ENCODE measurements around the gene PRKCH. TPM values are rescaled to one million over a fixed set of nuclear protein-coding genes. Genes with fewer than 3 reads are reported as not detected.

Gene PRKCH
- total RNA-seq, 1 donor from 2014 or later, result 34.4 TPM

DNA sequence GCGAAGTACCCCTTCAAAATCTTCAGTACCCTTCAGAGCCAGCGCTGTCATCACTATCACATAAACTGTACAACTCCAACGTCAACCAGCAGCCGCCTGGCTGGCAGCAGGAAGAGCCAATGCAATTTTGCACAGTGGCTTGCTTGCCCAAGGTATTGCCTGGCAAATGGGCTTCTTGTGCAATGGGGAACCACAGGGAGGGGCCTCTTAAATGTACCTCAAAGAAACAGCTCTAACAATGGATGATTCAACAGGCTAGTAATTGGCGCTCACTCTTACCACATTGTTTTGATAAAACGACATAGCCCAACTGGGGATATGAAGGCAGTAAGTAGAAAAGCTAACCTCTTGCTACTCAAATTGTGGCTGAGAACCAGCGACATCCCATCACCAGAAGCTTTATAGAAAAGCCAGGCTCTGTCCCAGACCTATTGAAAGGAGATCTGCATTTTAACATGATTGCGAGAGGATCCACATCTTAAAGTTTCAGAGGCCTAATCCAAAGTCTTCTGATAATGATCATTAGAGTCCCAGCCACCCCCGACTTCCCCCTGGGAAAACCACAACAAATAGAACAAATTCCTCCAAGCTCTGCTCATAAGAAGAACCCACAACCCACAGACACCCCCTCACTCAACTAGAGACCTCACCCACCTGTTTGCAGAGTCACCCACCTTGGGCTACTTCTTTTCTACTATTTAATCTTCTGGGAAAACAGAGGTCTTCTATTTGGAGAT, 248.6 kb downstream of the PRKCH start:
- no peak for DNase-seq

DNA sequence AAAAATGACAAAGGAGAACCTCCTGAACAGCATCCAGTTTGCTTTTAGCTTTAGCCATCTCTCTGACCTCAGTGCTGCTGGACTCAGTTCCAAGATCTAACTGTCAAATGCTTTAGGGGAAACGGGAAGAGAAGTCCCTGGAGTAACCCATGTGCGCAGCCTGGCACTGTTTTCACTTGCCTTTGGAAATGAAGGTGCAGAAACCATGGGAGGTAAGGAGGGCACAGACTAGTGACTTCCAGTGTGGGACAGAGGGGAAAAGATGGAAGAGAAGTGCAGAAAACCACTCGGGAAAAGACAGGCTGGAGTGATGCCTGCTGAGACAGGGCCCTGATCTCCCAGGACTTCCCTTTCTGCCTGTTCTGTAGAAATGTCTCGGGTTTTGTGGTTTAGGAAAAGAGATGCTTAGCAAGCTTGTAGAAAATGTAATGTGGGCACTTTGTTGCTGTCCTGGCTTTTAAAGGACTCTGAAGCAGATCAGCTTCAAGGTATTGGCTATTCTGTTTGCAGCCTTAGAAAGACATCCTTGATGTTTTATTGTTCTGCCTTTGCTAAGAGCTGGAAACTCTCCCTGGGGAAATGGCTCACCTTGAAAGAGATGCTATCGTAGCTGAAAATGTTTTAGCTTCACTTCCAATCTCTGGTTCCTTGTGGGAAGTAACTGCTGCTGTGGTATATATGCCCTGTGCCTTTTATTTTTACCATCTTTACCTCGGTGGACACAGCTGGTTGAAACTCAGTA, 249.3 kb downstream of the PRKCH start:
- DNase-seq, result no peak

DNA sequence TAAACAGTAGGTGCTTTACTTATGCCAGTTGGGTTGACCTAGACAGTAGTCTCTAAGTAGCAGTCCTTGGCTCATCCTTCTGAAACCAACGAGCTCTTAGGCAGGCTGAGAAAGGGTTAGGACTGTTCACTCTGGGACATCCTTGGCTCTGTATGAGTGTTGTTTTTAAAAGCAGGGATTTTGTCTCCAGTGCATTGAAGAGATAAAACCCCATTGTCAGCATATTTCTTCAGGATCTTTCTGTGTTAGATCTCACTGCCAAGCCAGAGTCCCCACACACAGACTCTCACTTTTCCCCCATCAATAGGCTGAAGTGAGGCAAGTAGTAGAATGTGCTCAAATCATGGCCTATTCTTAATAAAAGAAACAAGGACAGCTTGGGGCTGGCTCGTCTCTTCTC, 250.5 kb downstream of the PRKCH start:
- no peak for DNase-seq

DNA sequence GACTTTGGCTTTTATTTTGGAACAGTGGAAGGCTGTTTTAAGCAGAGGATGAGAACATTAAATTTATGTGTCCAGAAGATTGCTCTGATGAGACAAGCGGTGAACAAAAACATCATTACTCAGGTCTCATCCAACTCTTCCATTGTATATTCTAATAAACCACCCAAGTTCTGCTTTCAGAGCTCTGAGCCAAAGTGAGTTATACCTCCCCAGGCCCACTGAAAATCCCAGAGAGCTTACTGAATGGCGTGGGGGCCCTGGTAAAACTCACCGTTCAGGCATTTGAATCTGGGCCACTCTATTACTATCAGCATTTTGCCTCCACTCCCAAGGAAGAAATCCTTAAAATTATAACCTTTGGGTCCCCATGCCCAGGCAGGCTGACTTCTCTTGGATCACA, 251.9 kb downstream of the PRKCH start:
- DNase-seq, result peak; percentile 32

DNA sequence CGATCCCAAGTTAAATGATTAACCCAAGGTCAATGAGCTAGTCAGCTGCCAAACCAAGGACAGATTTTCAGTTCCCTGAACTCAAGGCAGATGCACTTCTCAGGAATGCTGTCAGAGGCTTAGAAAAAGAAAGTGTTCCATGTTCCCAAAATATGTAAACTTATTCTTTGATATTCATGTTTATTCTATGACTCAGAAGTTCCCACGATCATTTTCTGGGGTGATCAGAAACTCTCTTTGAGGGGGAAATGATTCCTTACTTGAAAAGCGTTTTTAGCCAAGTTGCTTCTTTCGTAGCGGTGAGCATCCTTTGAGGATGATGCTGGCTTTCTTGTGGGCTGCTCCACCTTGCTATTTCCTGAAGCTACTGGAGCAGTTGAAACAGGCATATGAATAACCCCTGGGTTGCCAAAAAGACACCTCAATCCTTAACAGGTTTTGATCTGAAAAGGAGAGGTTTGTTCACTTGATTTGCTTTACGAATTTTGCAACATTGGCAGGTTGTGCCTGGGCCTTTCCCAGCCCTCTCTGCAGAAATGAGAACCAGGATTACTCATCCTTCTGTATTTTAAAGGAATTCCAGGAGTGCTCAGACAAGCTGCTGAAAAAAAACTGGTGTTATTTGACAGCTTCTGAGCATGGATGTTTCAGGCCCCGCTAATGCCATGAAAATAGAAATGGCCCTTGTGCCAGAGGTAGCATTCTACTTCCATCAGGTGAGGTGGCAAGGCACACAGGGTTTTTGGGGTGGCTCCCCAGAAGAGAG, 252.6 kb downstream of the PRKCH start:
- DNase-seq, result peak; percentile 45

DNA sequence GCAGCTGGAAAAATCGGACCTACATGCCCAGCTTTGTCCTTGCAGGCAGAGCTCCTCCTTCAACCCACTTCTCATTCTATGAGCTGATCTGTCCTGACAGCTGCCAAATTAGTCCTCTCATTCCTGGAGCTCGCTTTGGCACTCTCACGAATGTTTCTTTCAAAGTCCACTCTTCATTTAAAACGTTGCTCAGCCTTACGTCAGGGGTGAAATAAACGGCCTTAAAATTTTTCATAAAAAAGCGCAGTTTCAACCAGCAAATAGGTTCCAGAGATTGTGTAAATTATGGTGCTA, 253.1 kb downstream of the PRKCH start:
- DNase-seq, result peak; percentile 37

DNA sequence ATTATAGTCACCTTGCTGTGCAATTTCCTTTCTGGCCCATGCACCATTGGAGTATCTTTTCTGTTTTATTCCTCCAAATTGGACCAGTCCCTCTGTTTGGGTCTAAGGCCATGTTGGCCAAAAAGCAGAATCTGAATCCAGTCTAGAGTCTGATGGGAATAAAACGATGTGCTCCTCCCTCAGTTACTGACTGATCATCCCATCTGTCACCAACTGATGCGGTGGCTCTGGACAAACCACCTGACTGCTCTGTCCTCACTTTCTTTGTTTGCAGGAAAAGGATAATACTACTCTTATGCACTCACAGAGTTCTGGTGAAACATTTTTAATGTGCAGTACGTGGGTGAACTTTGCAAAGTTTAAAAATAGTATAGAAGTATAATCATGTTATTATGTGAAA, 253.7 kb downstream of the PRKCH start:
- no peak for DNase-seq

DNA sequence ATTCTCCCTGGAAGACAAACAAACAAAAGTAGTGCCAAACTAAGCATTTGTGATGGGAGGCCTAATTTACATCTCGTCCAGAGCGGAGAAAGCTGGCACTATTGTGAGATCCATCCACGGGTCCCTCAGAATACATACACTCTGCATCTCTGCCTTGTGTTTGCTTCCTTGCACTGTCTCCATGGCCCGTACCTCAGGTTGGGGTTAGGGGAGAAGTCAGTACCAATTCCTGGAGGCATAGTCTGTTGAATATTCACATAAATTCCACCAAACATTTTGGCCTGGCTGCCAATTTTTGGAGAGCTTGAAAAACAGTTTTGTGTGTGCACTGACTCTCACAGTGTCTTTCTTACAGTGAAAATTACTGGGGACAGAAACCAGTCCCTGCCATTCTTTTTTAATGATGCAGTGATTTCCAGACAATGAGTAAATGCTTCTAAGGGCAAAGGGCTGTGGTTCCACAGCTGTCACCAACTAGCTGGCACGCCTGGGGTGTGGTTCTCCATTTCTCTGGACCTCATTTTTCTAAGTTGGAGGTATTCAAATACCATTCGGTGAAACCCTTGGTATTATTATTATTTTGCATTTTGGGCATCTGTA, 254.3 kb downstream of the PRKCH start:
- no peak for DNase-seq

DNA sequence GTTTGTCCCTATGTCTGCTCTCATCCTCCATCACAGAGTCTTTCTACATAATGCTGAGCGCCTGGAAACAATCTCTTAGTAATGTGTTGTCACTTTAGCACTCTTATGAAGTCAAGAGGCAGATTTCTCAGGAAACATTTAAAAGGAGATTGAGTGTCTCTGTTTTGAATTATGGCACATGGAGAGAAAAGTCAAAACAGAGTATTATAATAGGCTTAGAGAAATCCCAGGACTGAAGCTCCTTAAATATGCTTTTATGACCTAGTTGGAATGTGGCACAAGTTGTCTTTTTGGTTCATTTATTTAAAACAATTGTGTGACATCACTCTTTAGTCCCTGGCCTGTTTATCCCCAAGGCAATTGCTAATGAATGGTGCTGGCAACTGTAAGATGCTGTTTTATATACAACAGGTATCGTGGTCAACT, 256.1 kb downstream of the PRKCH start:
- DNase-seq, result peak; percentile 66

DNA sequence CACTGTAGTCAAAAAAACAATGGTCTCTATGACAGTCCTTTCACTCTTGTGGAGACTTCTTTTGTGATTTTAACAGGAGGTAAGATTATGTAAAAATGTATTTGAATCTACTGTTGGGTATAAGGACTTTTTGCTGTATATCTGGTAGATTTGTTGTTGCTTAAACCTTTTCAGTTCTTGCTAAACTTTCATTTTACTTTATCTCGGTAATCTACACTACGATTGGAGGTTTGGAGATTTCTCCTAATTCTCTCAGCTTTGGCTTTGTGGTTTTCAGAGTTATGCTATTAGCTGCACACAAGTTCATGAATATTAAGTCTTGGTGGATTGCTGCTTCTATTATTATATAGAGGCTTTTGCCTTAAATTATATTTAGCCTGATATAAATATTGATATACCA, 257.4 kb downstream of the PRKCH start:
- DNase-seq, result no peak

DNA sequence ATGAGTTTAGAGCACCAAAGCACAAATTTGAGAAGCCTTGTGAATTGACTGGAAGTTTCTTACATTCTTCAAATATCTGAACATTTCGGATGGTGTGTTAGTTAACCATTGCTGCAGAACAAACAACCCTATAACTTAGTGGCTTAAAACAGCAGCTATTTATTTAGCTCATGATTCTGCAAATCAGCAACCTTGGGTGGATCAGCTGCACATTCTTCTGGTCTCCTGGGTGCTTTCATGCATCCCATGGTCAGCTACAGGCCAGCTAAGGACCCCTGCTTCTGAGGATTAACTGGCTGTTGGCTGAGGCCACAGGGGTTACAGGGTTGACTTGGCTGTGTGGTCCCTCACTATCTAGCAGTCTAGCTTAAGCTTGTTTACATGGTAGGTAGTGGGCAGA, 260.0 kb downstream of the PRKCH start:
- DNase-seq, result no peak

DNA sequence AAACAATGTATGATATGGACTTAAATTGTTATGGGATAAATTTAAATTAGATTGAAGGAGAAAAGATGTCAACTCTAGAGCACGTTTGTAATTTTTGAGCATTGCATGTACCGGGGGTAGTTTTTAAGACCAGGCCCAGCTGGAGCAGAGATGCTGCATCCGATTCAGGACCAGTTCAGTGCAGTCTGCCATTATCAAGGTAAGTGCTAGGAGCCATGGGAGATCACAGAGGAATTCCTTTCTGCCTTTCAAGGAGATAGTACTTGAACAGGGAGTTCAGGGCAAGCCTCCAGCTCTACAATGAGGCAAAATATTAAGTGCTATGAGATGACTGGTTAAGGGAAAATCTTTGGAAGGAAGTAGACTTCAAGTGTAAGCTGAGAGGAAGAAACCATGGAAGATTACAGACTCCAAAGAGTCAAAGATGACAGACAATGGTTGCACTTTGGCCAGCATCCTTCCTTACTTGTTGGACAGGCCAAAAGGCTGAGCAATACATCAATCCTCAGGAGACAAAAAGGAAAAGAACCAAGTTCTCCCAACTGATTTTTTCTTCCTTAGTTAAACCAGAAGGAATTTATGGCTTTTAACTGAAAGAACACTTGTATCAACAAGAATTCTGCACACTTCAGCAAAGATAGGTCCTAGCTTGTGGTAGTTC, 260.7 kb downstream of the PRKCH start:
- no peak for DNase-seq

DNA sequence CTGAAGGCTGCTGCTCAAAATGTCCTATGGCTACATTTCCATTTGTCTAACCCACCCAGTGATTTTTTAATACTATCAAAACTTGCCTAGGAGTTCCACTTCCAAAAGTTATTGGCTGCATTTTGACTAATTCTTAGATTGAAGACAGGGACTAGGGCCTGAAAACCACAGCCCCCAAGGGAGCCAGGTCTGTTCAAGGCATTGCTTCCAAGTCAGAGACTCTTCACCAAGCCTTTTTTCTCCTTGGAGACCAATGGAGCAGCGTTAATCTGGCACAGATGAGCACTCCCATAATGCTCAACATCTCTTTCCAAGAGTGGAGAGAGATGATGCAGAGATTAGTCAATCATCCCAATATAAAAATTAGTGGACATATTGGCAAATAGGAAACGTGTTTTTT, 261.4 kb downstream of the PRKCH start:
- DNase-seq, result no peak

DNA sequence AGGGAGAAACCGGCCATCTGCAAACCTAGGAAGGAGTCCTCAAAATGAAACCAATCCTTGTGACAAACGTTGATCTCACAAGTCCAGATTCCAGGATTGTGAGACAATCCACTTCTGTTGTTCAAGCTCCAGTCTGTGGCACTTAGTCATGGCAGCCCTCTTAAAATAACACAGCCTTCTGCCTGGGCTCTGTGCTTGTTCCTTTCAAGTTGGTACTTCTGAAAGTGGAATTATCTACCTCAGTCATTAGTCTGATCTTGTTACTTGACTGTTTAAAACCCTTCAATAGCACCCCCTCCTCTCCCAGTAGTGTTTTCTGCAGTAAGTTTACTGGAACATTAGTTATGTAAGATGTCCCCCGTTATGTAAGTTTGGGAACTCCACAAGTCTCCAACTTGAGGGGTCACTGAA, 263.0 kb downstream of the PRKCH start:
- no peak for DNase-seq

DNA sequence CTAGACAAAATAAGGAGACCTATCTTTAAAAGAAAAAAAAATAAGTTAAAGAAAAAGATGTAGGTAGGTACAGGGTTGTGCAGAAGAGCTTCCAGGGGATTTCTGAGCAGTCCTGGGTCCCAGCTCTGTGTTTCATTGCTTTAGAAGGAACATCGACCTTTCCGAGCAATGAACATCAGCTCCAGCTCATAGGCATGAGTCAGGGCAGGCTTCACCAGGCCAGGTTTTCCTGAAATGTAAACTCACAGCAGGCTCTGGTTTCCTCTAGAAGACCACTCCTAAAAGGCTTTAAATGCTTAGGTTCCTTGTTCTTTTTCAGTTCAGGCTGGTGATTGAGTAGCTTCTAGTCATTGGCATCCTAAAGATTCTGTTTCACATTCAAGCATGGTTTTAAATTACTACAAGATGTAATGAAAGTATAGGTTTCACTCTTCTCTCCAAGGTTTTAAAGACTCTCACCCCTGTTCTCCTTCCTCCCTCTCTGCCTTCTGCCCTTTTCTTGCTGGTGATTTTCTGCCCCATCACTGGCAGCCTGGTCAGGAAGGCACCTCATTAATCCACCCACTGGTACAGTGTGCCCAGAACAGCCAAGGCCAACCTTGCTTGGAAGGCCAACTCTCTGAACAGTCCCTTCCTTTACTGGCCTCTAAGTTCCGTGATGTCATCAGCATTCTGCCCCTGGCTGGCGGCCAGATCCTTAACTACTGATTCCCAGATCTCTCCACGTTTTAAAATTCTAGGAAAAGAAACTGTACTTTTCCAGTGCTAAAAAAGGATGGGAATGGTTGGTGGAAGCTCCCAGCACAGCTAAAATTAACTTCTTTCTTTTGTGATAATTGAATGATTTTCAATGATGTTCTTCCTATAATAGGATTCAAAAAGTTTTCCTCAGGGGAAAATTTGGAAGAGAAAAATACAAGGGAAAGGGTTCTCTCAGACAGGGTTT, 264.5 kb downstream of the PRKCH start:
- DNase-seq, result peak; percentile 86

DNA sequence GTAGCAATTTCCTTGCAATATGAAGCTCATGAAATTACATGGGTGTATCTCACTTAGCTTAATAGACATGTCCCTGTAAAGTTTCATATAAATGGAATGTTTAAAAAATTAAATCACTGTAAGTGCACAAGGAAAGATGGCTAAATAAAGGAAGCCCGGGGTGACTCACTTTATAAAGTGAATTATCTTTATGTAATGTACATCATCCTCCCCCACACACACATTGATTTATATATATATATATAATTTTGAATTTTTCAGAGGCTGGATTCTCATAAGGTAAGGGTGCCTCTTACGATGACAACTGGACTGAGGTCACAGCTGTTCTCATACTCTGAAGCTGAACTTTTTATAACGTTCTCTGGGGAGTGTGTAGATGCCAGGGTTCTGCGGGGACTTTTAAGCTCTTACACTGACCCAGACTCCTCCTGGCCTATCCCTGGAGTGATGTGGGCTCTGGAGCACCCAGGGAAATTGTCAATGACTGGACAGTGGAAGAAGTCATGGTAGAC, 265.2 kb downstream of the PRKCH start:
- DNase-seq, result no peak

DNA sequence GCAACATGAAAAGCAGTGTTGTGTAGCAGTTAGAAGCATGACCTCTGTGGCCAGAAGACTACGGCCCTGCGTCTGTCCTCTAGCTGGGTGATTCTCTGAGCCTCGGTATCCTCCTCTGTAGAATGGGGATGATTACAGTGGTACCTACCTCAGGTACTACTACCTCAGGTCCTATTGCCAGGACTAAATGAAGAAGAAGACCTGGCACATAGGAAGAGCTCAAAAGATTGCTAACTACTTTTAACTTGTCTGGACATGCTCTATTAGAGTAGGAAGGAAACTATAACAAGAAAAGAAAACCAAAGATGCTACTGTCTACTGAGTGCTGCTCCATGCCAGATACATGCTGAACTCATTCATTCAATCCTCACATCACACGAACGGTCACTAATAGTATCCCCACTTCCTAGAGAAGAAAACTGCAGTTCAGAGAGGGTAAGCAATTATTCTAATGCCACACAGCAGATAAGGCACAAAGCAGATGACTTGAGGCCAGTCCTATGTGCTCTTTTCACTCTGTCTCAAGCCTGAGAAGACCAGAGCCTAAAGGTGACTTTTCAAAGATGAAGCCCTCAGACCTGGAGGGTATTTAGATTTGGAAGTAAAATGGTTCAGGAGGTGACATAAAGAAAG, 265.8 kb downstream of the PRKCH start:
- DNase-seq, result no peak

DNA sequence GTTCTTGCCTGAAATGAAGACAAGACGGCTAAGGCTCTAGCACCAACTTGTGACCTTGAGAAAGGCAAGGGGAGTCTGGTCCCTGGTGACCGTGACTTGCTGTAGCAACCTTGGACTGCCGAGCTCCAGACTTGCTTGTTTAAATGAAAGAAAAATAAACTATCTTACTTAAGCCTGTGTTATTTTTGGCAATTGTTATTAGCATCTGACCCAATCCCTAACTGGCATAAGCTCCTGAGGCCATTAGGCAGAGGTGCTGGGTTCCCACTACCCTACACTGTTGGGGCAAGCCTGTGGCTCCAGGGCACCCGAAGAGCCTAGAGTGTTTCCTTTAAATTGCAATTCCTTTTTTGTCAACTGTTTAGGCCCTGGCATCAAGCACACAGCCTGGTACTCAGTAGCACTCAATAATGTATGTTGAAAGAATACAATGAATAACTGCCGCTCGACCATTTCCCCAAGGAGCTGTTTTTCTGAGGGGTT, 267.1 kb downstream of the PRKCH start:
- no peak for DNase-seq

DNA sequence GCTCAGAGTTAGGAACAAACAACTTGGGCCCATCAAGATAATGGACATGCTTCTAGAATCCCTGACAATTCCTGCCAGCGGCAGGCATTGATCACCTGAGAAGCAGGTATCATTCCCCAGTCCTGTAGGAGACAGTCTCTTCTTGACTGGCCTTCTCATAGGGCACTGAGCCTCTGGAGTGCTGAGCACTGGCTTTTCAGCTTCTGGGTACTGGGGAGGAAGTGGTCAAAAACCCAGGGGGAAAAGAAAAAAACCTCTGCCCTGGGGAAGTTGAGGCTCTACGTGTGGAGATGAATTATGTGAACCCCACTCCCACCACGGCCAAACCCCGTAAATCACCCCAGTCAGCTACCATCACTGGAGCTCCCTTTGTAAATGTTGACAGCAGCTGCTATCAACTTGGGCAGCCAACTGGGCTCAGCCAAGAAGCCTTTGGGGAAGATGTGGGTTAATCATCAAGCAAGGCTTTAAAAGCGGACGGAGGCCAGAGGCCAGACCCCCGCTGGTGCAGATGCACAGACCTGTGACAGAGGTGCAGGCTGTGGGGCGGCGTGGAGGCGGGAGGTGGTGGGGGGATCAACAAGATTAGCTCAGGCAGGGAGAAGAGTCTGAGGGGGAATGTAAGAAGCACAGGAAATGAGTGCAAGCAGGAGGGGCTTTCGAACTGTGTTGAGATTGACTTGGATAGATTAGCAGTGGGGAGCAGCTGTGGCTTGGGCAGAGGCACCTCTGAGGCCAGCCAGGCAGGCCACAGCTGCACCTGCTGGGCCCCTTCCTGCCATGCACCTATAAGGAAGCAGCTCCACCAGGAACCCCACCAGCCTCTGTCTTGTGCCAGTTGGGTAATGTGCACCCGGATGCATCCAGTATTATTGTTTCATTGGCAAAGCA, 268.6 kb downstream of the PRKCH start:
- no peak for DNase-seq
